Subcutaneous abdominal adipose tissue (tissue), 5 donors: ENCODE measurements around the gene BICRA.

Experiments used
- H3K27ac ChIP-seq: one replicate; pipeline ENCODE4 v1.7.0; 2013; ENCODE audit warnings: low read depth, mild to moderate bottlenecking, inconsistent platforms, low read length, moderate library complexity
- H3K27me3 ChIP-seq, 5 donors: one replicate each; pipeline ENCODE4 v1.7.0; 2013; ENCODE audit warnings: low read length in 5 of 5, inconsistent platforms in 1 of 5; ENCODE audit not compliant: control insufficient read depth in 5 of 5, insufficient read depth in 4 of 5
- H3K36me3 ChIP-seq, 5 donors: one replicate each; pipeline ENCODE4 v1.7.0; 2013; ENCODE audit warnings: low read length in 5 of 5; ENCODE audit not compliant: control insufficient read depth in 5 of 5, insufficient read depth in 5 of 5
- H3K4me1 ChIP-seq, 5 donors: one replicate each; pipeline ENCODE4 v1.7.0; 2013; ENCODE audit warnings: low read length in 5 of 5, mild to moderate bottlenecking in 3 of 5, moderate library complexity in 1 of 5; ENCODE audit not compliant: control insufficient read depth in 5 of 5, insufficient read depth in 5 of 5
- H3K4me3 ChIP-seq, 5 donors: one replicate each; pipeline ENCODE4 v1.7.0; 2013; ENCODE audit warnings: low read length in 5 of 5, low read depth in 1 of 5
- H3K9ac ChIP-seq, 5 donors: one replicate each; pipeline ENCODE4 v1.7.0; 2013; ENCODE audit warnings: low read length in 5 of 5, mild to moderate bottlenecking in 4 of 5, moderate library complexity in 3 of 5
- H3K9me3 ChIP-seq, 5 donors: one replicate each; pipeline ENCODE4 v1.7.0; 2013; ENCODE audit warnings: low read length in 5 of 5; ENCODE audit not compliant: control insufficient read depth in 5 of 5
- donor health status: healthy.
- donor health status: healthy.
- donor health status: healthy.
- donor health status: healthy.
- donor health status: healthy.

BICRA gene

GRCh38 chr19:47614559-47614958 is 5.6 kb downstream of the BICRA start:
- H3K4me3 ChIP-seq: no peak overlapping the region
- no peak overlapping the region for H3K27ac ChIP-seq
- H3K36me3 ChIP-seq: peaks cover 0 to 7% (median 0%) of the 10 kb centered on the region in 5 donors
- no peaks in the 10 kb centered on the region for H3K9me3 ChIP-seq
- H3K9ac ChIP-seq: no peak overlapping the region
- peaks cover 2 to 48% (median 45%) of the 10 kb centered on the region in 5 donors for H3K4me1 ChIP-seq
- H3K27me3 ChIP-seq: no peaks in the 10 kb centered on the region

GRCh38 chr19:47615230-47615629 is 6.3 kb downstream of the BICRA start:
- no peak overlapping the region for H3K9ac ChIP-seq
- H3K9me3 ChIP-seq: no peaks in the 10 kb centered on the region
- no peak overlapping the region for H3K27ac ChIP-seq
- no peaks in the 10 kb centered on the region for H3K27me3 ChIP-seq
- peaks cover 2 to 43% (median 41%) of the 10 kb centered on the region in 5 donors for H3K4me1 ChIP-seq
- H3K36me3 ChIP-seq: peaks cover 0 to 9% (median 0%) of the 10 kb centered on the region in 5 donors
- no peak overlapping the region for H3K4me3 ChIP-seq

- Histone ChIP-seq H3K27ac (no peak overlapping the region), H3K36me3 (peaks cover 0 to 11% (median 2%) of the 10 kb centered on the region in 5 donors), H3K9me3 (no peaks in the 10 kb centered on the region), H3K4me1 (peaks cover under 1 to 39% (median 36%) of the 10 kb centered on the region in 5 donors), H3K4me3 (no peak overlapping the region), H3K9ac (no peak overlapping the region), H3K27me3 (no peaks in the 10 kb centered on the region)
These were observed 6.8 kb downstream of the BICRA start for GRCh38 chr19:47615714-47616113.

- H3K4me3 ChIP-seq: no peak overlapping the region
- H3K9me3 ChIP-seq: no peaks in the 10 kb centered on the region
- H3K9ac ChIP-seq: peak overlapping the region in 1 of 5 donors; percentile 48
- no peaks in the 10 kb centered on the region for H3K27me3 ChIP-seq
- peaks cover 0 to 20% (median 16%) of the 10 kb centered on the region in 5 donors for H3K4me1 ChIP-seq
- H3K27ac ChIP-seq: no peak overlapping the region
- peaks cover 0 to 15% (median 6%) of the 10 kb centered on the region in 5 donors for H3K36me3 ChIP-seq
These were observed 9.8 kb downstream of the BICRA start for GRCh38 chr19:47618771-47619170.

- Histone ChIP-seq H3K9me3 (no peaks in the 10 kb centered on the region), H3K27ac (no peak overlapping the region), H3K4me1 (peaks cover 0 to 20% (median 15%) of the 10 kb centered on the region in 5 donors), H3K4me3 (no peak overlapping the region), H3K36me3 (peaks cover 0 to 17% (median 6%) of the 10 kb centered on the region in 5 donors), H3K27me3 (no peaks in the 10 kb centered on the region), H3K9ac (no peak overlapping the region)
These were observed 10.8 kb downstream of the BICRA start for GRCh38 chr19:47619763-47620162.

GRCh38 chr19:47623151-47623920 is 14.4 kb downstream of the BICRA start:
- Histone ChIP-seq H3K36me3 (peaks cover 0 to 14% (median 4%) of the 10 kb centered on the region in 5 donors), H3K27ac (no peak overlapping the region), H3K4me1 (peaks cover 0 to 26% (median 23%) of the 10 kb centered on the region in 5 donors), H3K27me3 (no peaks in the 10 kb centered on the region), H3K9ac (no peak overlapping the region), H3K9me3 (no peaks in the 10 kb centered on the region), H3K4me3 (no peak overlapping the region)

- no peaks in the 10 kb centered on the region for H3K27me3 ChIP-seq
- no peak overlapping the region for H3K9ac ChIP-seq
- H3K4me1 ChIP-seq: peaks cover 0 to 19% (median 17%) of the 10 kb centered on the region in 5 donors
- peaks cover 0 to 14% (median 4%) of the 10 kb centered on the region in 5 donors for H3K36me3 ChIP-seq
- no peaks in the 10 kb centered on the region for H3K9me3 ChIP-seq
- H3K27ac ChIP-seq: no peak overlapping the region
- H3K4me3 ChIP-seq: no peak overlapping the region
These were observed 15.0 kb downstream of the BICRA start for GRCh38 chr19:47623921-47624391.

GRCh38 chr19:47625650-47626049 is 16.7 kb downstream of the BICRA start:
- peak overlapping the region in 1 of 5 donors; percentile 5 for H3K9ac ChIP-seq
- H3K36me3 ChIP-seq: peaks cover 0 to 11% (median 4%) of the 10 kb centered on the region in 5 donors
- no peaks in the 10 kb centered on the region for H3K9me3 ChIP-seq
- peak overlapping the region; percentile 46 for H3K27ac ChIP-seq
- peaks cover 0 to 19% (median 13%) of the 10 kb centered on the region in 5 donors for H3K4me1 ChIP-seq
- H3K4me3 ChIP-seq: no peak overlapping the region
- H3K27me3 ChIP-seq: no peaks in the 10 kb centered on the region

GRCh38 chr19:47626238-47626637 is 17.3 kb downstream of the BICRA start:
- H3K27ac ChIP-seq: peak overlapping the region; percentile 46
- no peaks in the 10 kb centered on the region for H3K9me3 ChIP-seq
- H3K36me3 ChIP-seq: peaks cover 0 to 11% (median 3%) of the 10 kb centered on the region in 5 donors
- H3K4me3 ChIP-seq: peak overlapping the region in 2 of 5 donors; percentile 21 to 44
- H3K9ac ChIP-seq: peak overlapping the region in 2 of 5 donors; percentile 5
- no peaks in the 10 kb centered on the region for H3K27me3 ChIP-seq
- H3K4me1 ChIP-seq: peaks cover 0 to 19% (median 13%) of the 10 kb centered on the region in 5 donors

- Histone ChIP-seq H3K4me1 (peaks cover 0 to 31% (median 27%) of the 10 kb centered on the region in 5 donors), H3K36me3 (peaks cover 0 to 13% (median 2%) of the 10 kb centered on the region in 5 donors), H3K27ac (no peak overlapping the region), H3K4me3 (no peak overlapping the region), H3K27me3 (no peaks in the 10 kb centered on the region), H3K9me3 (no peaks in the 10 kb centered on the region), H3K9ac (no peak overlapping the region)
These were observed 19.3 kb downstream of the BICRA start for GRCh38 chr19:47628078-47628771.
